ENCODE results near the gene STEAP1B. TPM values are rescaled to one million over a fixed set of nuclear protein-coding genes. Genes with fewer than 3 reads are reported as not detected.
A peak's percentile ranks its signal among the peaks of the same experiment; 100 is the strongest.

Gene STEAP1B
- total RNA-seq, 2 donors from 2014 or later, result 0.47 TPM; not detected in 1

- intact Hi-C loops (cut with DNase I, micrococcal nuclease), result no loop called here
- DNase-seq, result no peak
- no peak for ATAC-seq
These were observed 110.1 kb downstream of the STEAP1B start for GRCh38 chr7:22389892-22390291.

DNA sequence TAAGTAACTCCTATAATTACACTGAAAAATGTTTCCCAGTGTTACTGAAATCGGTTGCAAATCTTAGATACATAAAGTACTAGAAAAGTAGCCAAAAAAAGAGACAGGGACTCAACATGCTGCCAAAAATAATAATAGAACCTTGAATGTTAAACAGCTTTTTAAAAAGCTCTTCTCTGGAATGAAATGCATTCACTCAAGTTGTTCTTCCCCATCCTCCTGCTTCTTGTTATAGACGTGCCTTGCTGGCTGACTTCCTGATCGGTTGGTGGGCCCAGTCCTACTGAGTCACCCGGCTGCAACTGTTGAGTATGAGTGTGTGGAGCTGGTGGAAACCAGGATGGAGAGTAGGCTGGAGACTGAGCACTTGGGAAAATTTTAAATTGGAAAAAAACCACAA lies 112.4 kb downstream of the STEAP1B start:
- no peak for DNase-seq
- ATAC-seq, result no peak
- intact Hi-C loops (cut with DNase I, micrococcal nuclease), result no loop called here

DNA sequence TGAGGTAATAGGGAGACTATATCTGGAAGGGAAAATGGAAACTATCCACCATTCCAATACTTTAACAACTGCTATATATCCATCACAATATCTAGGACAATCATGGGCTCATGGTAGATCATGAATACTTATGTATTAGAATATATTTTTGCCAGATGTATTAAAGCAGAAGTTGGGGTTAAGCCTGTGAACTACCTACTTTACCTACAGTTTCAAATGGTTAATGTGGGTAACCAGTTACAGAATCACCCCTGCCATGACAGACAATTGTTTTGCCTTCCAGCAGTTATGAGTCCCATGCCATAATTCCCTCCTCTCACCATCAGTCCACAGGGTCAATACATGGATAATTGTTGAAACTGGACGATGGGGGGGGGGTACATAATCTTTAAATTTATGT lies 113.1 kb downstream of the STEAP1B start:
- no peak for DNase-seq
- intact Hi-C loops (cut with DNase I, micrococcal nuclease), result no loop called here
- ATAC-seq, result no peak

DNA sequence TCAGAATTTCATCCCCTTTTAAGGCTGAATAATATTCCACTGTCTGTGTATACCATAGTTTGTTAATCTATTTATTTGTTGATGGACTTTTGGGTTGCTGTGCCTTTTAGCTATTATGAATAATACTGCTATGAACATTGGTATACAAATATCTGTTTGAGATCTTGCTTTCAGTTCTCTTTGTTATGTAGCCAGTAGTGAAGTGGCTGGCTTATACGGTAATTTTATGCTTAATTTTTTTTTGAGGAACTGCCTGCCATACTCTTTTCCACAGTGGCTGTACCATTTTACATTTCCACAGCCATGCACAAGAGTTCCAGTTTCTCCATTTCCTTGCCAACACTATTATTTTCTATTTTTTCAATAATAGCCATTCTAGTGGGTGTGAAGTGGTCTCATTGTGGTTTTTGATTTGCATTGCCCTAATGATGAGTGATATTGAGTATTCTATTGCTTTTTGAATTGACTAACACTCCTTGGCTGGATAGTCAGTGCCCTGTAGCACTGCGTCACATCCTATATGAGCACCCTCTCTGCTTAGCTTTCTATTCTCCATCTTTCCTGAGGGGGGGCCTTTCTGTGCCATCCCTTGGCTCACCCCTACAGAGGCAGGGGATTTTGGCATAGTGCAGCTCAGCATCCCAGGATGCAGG lies 113.7 kb downstream of the STEAP1B start:
- DNase-seq, result no peak
- no peak for ATAC-seq
- intact Hi-C loops (cut with DNase I, micrococcal nuclease), result no loop called here

DNA sequence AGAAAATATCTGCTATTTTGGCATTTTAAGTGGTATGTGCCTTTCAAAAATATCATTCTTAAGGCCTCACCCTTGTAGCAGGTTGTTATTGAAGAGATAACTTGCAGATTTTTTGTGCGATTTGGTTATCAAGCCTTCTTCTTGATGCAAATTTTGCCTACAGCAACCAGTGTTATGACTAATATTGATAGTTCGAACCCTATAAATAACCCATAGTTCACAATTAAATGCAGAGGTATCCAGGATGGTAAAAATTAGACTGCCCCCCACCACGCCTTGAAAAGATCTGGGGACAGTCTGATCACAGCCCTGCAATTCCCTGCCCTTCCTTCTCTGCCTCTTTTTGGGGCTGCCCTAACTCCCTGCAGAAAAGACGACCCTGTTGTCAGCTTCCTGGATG lies 114.7 kb downstream of the STEAP1B start:
- ATAC-seq, result no peak
- intact Hi-C loops (cut with DNase I, micrococcal nuclease), result no loop called here
- DNase-seq, result no peak

GRCh38 chr7:22380333-22380732 lies 119.7 kb downstream of the STEAP1B start:
- ATAC-seq, result no peak
- no peak for DNase-seq
- intact Hi-C loops (cut with DNase I, micrococcal nuclease), result no loop called here

GRCh38 chr7:22378199-22378980 lies 121.6 kb downstream of the STEAP1B start:
- intact Hi-C loops (cut with DNase I, micrococcal nuclease), result no loop called here
- ATAC-seq, result peak; percentile 80
- DNase-seq, result no peak

- no peak for ATAC-seq
- intact Hi-C loops (cut with DNase I, micrococcal nuclease), result no loop called here
- DNase-seq, result no peak
These were observed 122.3 kb downstream of the STEAP1B start for GRCh38 chr7:22377703-22378102.

- intact Hi-C loops (cut with DNase I, micrococcal nuclease), result no loop called here
- no peak for ATAC-seq
- no peak for DNase-seq
These were observed 124.5 kb downstream of the STEAP1B start for GRCh38 chr7:22375359-22376048.

DNA sequence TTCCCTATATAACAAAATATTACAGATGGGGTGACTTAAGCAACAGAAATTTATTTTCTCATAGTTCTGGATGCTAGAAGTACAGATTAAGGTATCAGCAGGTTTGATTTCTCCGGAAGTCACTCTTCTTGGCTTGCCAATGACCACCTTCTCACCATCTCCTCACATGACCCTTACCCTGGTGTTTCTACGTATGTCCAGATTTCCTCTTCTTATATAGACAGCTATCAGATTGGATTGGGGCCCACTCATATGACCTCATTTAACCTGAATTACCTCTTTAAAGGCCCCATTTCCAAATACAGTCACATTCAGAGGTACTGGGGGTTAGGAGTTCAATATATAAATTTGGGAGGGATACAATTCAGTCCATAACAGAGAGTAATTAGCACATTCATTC lies 126.1 kb downstream of the STEAP1B start:
- intact Hi-C loops (cut with DNase I, micrococcal nuclease), result no loop called here
- DNase-seq (no peak), ATAC-seq (no peak)

DNA sequence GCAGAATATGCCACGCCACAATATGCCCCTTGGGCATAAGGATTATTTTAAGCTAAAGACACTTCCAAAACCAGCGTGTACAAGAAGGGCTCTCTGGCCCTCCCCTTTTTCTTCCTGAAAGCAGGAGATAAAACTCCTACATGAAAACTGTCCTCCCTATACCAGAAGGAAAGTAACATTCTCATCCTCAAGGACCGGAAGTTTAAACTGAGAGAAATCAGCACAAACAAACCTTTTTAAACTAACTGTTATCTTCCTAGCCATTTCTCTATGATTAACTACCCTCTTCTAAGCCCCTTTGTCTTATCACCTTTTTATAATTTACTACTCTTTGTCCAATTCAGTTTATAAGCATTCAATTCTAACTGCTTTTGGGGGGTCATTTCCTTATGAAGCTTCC lies 126.6 kb downstream of the STEAP1B start:
- DNase-seq, result no peak
- ATAC-seq, result no peak
- intact Hi-C loops (cut with DNase I, micrococcal nuclease), result no loop called here

DNA sequence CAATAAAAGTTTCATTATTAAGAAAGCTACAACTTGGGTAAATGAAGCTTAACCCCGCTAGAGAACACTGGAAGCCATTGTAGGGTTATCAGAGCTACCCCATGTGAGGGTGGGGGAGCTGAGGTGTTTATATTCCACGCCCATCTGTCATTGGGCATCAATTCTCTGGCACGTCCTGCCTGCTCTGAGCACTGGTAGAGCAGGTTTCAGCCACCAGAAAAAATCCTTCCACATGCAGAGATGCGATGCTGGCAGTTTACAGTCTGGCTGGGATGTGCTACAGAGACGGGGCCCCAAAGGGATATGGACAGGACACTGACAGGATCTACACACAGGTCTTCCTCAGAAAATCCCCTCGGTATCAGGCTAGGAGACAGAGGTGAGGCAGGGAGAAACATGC lies 127.1 kb downstream of the STEAP1B start:
- ATAC-seq, result peak; percentile 92

DNA sequence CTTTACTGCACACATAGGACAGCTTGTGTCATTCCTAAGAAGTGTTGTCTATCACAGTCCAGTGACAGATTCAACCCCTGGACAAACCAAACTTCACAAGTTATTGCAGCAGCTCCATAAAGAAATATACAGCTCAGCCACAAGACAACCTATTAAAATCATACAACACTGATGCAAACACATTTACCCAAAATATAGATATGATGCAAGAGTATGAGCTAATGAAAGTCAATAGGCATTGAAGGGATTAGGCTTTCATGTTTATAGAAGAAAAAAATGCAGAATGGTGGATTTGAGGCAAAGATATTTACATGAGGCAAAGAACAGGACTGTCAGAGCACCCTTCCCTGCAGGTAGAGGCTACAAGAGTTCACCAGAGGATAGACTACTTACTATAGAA lies 128.1 kb downstream of the STEAP1B start:
- intact Hi-C loops (cut with DNase I, micrococcal nuclease), result no loop called here
- DNase-seq, result no peak
- ATAC-seq, result no peak

More for the DNA sequence above, 127.1 kb downstream of the STEAP1B start:
- intact Hi-C loops (cut with DNase I, micrococcal nuclease), result no loop called here
- peak in 1 of 2 donors; percentile 27 for DNase-seq

Other genes with a start within 250 kb of the STEAP1B start
- gene RAPGEF5, start 143.0 kb downstream of the STEAP1B start, total RNA-seq, result 10 to 100 TPM; 51.7 to 62.9 TPM
- gene IL6, start 227.0 kb upstream of the STEAP1B start, total RNA-seq, result under 1 TPM; 0.34 to 0.76 TPM

Measured in left colon (tissue), 2 donors.